NCI-H526 treated with DMSO at 0.1 percent for 48 hours (cell line): ENCODE data around the gene HSDL1.
A peak's percentile ranks its signal among the peaks of the same experiment; 100 is the strongest.

Source experiments
- DNase-seq: peaks from one replicate; lab custom pipeline; 2025; lab: John Stamatoyannopoulos, UW

HSDL1 gene

DNA sequence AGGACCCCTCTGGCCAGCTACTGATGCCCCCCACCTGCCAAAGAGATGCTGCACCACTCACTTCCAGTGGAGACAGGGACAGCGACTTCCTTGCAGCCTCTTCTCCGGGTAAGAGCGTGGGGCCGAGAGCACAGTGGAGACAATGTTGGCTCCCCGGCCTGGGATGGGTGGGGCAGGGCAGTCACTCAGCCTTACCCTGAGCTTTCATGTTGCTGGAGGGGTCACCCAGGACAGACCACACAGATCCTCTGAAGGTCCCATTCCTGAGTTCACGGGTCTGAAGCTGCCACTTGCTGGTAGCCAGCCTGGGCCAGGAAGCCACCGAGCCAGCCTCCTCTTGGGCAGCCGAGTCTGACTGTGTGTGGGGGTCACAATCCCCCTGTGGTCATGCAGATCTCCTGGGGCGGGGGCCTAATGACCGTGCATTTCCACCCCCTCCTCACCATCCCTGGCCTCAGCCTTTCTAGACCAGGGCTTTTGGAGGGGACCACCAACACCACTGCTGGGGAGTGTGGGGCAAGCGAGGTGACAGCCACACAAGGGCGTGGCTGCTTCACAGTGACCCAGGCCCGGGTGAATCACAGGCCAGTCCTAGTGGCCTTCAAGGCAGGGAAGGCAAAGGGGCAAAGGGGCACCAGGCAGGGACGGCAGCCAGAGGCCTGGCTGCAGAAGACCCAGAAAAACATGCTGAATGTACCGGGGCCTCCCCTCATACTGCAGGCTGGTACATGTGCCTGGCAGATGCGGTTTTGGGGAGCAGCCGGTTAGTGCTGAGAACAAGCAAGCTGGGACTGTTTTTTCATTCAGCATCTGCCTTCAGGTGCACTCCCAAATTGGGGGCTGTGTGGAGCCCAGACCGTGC, 31.4 kb upstream of the HSDL1 start:
- DNase-seq = no peak

- DNase-seq = peak; percentile 4
Observed at GRCh38 chr16:84175350-84176081, 30.5 kb upstream of the HSDL1 start.

GRCh38 chr16:84174396-84174795, 29.4 kb upstream of the HSDL1 start:
- no peak for DNase-seq

DNA sequence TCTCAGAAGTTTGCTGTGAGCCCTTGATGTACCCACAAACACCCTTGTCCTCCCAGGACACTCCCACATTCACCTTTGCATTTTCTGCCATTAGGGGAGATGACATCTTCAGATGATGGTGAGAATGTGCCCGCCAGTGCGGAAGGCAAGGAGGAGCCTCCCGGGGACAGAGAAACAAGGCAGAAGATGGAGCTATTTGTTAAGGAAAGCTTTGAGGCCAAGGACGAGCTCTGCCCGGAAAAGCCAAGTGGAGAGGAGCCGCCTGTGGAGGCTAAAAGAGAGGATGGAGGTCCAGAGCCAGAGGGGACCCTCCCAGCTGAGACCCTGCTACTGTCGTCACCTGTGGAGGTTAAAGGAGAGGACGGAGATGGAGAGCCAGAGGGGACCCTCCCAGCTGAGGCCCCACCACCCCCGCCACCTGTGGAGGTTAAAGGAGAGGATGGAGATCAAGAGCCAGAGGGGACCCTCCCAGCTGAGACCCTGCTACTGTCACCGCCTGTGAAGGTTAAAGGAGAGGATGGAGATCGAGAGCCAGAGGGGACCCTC, 24.9 kb upstream of the HSDL1 start:
- DNase-seq = no peak

GRCh38 chr16:84166796-84167695, 22.1 kb upstream of the HSDL1 start:
- DNase-seq = no peak

DNA sequence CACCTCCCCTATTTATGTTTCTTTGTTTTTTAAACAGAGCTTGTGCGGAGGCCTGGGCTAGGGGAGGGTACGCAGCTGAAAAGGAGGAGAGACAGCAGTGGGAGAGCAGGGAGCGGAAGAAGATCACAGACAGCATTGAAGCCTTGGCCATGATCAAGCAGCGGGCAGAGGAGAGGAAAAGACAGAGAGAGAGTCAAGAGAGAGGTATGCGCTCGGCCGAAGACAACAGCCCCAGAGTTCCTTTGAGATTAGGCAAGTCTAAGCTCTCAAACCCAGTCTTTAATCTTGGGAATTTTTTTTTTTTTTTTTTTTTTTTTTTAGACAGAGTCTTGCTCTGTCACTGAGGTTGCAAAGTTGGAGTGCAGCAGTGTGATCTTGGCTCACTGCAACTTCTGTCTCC, 20.8 kb upstream of the HSDL1 start:
- DNase-seq = no peak

- DNase-seq = no peak
Observed at GRCh38 chr16:84161801-84162200, 16.8 kb upstream of the HSDL1 start.

- DNase-seq = no peak
Observed at GRCh38 chr16:84161037-84161436, 16.1 kb upstream of the HSDL1 start.

GRCh38 chr16:84159800-84160199, 14.8 kb upstream of the HSDL1 start:
- DNase-seq = no peak

GRCh38 chr16:84159007-84159406, 14.0 kb upstream of the HSDL1 start:
- no peak for DNase-seq

DNA sequence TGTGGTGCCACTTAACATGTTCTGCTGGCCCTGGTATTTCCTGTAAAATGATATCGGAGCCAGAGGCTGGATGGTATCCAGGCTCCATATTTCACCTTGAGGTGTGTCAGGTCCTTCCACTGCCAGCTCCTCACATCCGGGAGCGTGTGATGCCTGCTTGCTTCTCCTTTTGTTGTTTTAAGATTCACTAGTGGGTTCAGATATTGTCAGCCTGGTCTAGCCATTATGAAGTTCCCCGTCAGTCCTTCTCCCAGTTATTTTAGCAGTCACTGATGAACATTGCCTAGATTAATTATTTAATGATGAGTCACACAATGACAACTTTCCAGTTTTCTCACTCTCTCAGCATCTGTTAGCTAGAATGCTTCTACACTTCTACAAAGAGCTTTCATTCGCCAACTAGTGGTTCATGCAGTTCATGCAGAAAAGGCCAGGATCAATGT, 11.4 kb upstream of the HSDL1 start:
- DNase-seq = no peak

- no peak for DNase-seq
Observed at GRCh38 chr16:84155771-84156170, 10.8 kb upstream of the HSDL1 start.

DNA sequence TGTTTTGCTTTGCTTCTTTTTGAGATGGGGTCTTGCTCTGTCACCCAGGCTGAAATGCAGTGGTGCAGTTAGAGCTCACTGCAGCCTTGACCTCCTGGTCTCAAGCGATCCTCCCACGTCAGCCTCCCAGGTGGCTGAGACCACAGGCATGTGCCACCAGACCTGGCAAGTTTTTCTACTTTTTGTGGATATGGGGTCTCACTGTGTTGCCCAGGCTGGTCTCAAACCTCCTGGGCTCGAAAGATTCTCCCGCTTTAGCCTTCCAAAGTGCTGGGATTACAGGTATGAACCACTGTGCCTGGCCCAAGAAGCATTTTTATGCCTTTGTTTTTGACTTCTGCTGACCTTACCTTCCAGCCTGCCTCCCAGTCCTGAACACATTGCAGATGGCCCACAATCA, 10.2 kb upstream of the HSDL1 start:
- no peak for DNase-seq

GRCh38 chr16:84153660-84154214, 8.8 kb upstream of the HSDL1 start:
- no peak for DNase-seq

- no peak for DNase-seq
Observed at GRCh38 chr16:84150926-84151325, 5.9 kb upstream of the HSDL1 start.

- no peak for DNase-seq
Observed at GRCh38 chr16:84144209-84144858, 643 bp downstream of the HSDL1 start.

DNA sequence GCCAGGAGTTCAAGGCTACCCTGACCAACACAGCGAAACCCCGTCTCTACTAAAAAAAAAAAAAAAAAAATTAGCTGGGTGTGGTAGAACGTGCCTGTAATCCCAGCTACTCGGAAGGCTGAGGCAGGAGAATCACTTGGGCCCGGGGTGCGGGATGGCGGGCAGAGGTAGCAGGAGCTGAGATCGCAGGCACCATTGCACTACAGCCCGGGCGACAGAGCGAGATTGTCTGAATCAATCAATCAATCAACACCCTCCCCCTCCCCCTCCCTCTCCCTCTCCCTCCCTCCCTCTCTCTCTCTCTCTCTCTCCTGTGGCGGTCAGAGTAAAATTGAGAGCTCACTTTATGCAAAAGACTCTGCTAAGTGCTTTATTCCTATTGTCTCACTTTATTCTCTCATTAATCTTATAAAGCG, 1.2 kb downstream of the HSDL1 start:
- DNase-seq = no peak

DNA sequence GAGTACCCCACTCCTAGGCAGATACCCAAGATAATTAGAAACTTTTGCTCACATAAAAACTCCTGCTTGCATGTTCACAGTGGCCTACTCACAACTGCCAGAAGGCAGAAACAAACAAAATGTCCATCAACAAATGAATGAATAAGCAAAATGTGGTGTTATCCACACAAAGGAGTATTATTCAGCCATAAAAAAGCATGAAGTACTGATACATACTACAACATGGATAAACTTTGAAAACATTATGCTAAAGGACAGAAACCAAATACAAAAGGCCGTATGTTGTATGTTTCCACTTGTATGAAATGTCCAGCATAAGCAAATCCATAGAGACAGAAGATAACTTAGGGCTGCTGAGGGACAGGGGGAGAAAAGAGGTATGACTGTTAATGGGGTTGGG, 1.9 kb downstream of the HSDL1 start:
- no peak for DNase-seq

DNA sequence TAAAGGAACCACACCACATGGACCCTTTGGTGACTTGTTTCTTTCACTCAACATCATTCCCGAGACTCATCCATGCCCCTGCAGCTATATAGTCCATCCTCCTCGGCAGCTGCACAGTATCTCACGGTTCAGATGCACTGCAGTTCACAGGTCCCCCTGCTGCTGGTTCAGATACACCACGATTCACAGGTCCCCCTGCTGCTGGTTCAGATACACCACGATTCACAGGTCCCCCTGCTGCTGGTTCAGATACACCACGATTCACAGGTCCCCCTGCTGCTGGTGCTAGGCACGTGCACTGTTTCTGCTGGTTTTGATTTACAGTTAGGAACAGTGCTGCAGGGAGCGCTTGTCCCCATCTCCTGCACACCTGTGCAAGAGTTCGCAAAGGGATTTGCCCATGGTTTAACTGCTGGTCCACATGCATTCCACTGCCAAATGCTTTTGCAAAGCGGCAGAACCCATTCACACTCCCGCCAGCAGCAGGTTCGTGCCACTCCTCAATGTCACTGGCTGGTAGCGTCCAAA, 3.8 kb downstream of the HSDL1 start:
- DNase-seq = no peak

DNA sequence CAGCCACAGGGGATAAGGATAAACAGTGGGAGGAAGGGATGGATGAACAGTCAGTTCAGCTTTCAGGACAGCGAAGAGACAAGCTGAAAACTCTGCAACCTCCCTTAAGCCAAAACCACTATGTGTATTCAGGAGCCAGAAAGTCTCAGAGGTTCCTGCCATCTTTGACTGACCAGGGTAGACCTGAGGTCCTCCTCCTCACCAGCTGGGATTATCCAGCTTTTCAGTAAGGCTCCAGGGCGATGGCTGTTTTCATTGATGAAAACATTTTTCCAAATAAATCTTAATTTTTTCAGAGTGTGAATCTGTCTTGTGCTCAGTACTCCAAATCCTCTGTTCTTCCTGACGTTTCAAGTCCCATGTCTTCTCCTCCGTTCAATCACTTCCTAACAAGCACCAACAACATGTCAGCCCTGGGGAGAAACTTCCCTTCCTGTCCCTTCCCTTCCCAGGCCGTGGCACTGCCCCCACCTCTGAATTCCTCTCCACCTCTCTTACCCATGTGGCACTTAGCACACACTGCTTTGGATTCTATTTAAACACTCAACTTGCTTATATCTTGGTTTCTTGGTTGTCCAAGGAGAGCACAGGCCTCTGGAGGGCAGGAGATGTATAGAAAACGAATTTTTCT, 5.2 kb downstream of the HSDL1 start:
- DNase-seq = no peak
